Measurements from ENCODE around the gene ADARB1.

The ADARB1 gene

DNA sequence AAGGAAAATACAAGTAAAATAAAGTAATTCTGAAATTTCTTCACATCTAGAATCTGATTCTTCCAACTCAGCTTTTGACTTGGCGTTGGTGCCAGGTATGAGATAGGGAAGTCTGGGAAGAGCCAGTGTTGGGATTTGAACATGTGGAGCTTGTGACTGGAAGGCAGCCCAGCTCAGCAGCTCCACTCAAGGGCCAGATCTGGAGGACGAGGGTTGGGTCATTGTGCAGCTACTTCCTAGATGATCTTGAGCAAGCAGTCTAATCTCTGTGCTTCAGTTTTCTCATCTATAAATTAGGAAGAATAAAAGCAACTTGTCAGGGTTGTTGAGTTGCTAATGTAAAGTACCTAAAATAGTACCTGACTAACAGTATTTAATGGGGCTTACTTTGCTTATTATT is 5.0 kb downstream of the ADARB1 start:
- DNase-seq = peak; percentile 54

DNA sequence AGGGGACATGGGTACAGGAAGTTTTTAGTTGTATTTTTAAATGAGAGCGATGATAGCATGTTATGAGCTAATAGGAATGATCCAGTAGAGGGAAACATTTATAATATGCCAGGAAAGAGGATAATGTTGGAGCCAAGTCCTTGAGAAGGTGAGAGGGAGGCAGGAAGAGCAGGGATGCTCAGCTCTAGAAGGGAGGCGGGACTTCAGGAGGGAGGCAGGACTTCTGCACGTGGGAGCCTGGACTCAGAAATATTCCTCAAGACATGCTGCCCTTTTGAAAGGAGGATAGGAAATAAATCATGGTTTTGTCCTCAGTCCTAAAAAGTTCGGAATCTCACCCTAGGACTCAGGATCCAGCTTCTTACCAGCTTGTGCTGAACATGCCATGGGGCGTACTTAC is 5.9 kb downstream of the ADARB1 start:
- DNase-seq = no peak

- DNase-seq = no peak
Measured at GRCh38 chr21:45080639-45081414, 6.4 kb downstream of the ADARB1 start.

- no peak for DNase-seq
Measured at GRCh38 chr21:45081636-45082035, 7.3 kb downstream of the ADARB1 start.

DNA sequence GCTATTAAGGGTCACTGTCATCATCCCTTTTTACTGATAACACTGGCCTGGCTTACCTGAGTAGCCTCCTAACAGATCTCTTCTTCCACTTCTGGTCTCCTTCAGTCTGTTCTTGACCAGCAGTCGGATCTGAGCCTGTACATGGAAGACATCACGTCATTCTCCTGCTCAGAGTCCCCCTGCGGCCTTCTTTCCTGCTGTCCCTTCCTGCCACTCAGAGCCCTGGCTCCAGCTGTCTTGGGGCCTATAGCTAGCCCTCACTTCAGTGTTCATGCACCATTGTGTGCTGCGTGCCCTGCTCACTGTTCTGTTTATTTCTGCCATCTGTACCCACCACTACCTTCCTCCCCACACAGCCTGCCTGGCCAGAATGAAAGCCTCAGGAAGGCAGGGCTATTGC is 8.4 kb downstream of the ADARB1 start:
- DNase-seq = no peak

DNA sequence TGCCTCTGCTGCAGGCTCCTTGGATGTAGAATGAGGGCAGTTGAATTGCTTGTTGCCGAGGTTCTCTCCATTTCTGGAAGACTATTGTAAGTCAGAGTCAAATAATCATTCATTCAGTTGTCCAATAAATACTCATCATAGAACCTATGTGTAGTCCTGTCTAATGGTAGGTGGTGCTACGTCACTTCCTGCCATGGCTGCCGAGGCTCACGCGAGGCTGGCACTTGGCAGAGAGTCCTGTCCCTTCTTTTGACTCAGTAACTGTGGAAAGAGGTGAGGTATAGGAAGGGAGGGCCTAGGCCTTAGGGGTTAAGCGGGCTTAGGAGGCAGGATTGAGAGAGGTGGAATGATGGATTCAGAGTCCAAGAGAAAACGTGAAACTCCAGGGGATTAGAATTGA is 9.7 kb downstream of the ADARB1 start:
- DNase-seq = no peak

- DNase-seq = no peak
Measured at GRCh38 chr21:45084881-45085536, 10.6 kb downstream of the ADARB1 start.

DNA sequence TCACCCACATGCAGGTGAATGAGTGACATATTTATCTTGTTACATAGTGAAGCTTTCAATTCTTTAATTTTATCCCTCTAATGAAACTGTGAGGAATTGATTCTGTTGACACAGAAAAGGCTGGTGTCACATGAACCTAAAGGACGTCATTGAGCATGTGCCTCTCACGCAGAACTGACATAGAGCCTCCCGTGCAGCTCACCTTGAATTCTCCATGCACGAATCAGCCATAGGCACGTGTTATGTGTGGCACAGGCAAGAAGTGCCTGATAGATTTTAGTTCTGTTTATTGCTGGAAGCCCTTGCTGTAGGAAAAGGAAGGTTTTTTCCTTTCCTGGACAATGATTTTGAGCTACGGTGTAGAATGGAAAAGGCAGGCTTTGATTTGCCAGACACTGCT is 11.3 kb downstream of the ADARB1 start:
- no peak for DNase-seq

DNA sequence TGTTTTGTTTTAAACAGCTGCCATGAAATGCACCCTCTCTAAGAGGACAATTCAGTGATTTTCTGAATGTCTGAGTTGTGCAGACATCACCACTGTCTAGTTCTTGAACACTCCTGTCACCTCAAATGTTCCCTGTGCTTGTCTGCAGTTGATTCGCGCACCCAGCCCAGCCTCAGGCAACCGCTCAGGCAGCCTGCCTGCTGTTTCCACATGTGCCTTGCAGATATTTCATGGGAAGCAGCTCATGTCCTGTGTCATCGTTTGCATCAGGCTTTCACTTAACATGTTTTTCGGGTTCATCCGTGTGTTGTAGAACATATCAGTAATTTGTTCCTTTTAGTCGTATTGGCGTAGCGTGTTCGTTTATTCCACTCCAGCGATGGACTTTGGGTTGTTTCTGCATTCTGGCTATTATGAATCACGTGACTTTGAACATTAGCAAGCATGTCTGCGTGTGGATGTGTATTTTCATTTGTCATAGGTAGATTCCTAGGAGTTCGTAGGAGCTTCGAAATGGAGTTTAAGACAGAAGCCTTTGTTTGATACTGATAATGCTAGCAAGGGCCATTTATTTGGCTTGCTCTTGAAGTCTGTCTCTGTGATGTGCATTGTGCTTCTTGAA is 12.1 kb downstream of the ADARB1 start:
- DNase-seq = no peak

- DNase-seq = no peak
Measured at GRCh38 chr21:45087022-45087823, 12.8 kb downstream of the ADARB1 start.

- no peak for DNase-seq
Measured at GRCh38 chr21:45088116-45088515, 13.7 kb downstream of the ADARB1 start.

DNA sequence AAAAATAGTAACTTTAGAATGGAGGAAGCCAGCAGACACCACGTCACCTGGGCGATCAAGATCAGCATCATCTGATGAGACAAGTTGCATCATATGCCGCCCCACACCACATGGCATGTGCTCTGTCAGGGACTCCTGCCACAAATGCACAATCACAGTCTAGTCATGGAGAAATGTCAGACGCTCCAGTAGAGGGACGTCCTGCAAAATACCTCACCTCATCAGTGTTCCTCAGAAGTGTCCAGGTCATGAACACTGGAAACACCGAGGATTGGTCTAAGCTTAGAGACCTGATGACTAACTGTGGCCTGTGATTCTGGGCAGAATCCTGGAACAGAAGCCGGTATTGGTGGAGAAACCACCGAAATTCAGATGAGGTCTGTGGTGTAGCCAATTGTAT is 14.3 kb downstream of the ADARB1 start:
- no peak for DNase-seq

DNA sequence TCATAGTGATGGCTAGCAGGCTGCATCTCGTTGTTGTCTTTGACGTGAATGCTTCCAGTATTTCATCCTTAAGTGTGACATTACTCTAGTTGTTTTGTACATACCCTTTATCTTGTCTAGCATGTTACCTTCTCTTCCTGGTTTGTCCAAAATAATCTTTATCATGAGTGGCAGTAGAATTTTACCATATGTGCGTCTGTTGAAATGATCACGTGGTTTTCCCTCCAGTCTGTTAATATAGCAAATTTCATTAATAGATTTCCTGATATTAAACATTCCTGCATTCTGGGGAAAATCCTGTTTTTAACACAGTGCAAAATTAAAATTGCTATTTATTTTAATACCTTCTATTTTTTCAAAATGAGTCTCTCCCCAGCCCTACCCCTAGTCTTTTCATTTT is 15.6 kb downstream of the ADARB1 start:
- no peak for DNase-seq

DNA sequence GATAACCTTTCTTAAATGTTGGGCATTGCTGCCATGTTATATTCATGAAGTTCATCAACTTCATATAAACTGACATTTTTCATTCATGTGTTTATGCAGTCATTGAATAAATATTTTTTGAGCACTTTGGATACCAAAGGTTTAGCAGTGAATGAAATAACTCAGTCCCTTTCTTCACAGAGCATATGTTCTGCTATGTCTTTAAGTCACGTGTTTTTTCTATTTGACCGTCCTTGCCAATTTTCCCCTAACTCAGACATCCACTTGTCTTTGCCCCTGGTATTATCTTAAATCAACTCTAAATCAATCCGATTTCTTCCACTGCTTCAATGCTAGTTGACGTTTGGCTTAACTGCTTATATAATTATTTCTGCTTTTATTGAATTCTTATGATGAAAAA is 16.6 kb downstream of the ADARB1 start:
- no peak for DNase-seq

GRCh38 chr21:45091550-45092322 is 17.4 kb downstream of the ADARB1 start:
- DNase-seq = no peak

DNA sequence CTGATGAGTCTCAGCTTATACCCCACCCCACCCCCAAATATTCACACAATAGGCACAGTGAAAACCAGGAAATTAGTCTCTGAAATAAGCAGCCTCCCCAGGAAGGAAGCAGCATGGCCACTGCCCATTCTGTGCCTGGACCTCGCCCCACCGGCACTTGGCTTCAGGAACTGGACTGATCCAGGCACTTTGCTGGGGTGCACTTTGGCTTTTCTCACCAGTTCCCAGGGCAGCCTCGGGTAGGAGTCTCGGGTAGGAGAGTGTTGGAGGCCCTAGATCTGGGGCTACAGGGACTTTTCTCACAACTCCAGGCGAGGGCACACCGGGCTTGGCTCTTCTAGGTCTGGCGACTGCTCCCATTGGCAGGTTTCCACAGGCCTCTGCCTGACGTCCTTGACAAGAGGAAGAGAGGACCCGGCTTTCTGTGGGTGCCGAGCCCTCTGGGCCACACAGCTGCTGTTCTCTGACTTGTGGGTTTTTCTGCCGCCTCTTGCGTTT is 18.7 kb downstream of the ADARB1 start:
- DNase-seq = no peak

DNA sequence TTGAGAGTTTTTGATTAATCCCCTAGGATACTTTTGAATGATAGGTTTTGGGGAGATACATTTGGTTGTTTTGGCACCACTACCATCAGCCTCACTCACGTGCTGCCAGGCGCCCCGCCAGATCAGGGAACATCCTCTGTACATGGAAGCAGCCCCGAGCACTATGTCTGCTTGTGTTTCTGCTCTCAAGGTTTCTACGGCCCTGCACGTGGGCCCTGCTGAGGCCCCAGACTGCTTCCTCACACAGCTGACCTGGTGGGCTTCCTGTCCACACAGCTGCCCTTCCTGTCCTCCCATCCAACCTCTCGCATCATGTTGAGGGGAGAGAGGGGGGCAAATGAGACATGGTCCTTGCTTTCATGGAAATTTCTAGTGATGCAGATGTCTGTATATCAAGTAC is 20.0 kb downstream of the ADARB1 start:
- DNase-seq = no peak

DNA sequence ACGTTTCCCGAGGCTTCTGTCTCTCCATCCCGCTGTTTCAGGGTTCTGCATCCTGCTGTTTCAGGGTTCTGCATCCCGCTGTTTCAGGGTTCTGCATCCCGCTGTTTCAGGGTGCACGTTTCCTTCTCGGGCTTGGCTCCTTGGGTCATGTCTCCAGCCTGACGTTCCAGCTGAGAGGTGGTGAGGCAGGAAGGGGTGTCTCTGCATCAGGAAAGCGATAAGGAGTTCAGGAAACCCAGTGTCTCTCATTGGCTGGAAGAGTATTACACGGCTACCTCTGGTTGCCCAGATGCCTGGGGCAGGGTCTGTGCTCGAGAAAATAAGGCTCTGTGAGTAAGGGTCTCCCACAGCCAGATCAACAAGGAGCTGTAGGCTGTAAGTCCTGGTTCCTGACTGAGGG is 21.1 kb downstream of the ADARB1 start:
- no peak for DNase-seq

GRCh38 chr21:45096217-45096616 is 21.8 kb downstream of the ADARB1 start:
- DNase-seq = no peak

- DNase-seq = no peak
Measured at GRCh38 chr21:45097827-45098387, 23.5 kb downstream of the ADARB1 start.

DNA sequence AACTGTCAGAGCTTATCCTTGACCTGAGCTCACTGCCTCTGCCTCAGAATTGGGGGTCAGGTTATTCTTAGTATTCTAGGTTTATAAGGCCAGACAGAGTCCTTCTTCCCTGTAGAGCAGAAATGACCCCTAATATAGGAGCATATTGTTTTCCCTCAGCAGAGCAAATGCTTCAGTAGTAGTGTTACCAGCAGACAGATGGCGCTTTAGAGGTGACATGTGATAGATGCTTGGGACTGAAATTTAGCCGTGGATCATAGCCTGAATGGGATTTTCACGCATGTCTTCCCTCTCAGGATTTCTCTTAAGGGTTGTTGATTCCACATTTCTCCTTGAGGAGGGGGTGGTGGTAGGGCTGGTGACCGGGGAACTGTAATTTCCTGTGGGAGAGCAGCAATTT is 24.5 kb downstream of the ADARB1 start:
- DNase-seq = peak; percentile 32

DNA sequence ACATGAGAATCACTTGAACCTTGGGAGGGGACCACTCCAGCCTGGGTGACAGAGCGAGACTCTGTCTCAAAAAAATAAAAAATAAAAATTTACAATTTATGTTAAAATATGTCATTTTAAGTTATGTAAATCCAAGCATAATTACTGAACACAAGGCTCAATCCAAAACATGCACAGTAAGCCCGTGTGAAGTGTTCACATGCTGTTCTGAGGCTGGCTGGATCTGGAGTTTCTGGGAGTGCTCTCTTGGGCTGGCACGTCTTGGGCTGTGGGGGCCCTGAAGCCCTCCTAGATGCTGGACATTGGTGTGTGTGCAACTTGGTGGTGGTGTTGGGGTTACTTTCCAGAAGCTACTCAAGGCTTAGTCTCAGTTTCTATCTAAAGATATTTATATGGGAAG is 25.2 kb downstream of the ADARB1 start:
- DNase-seq = no peak

Data from inflammatory macrophage treated with lipopolysaccharide for 4 hours (primary cell).